Fibroblast of villous mesenchyme (primary cell): ENCODE data around the gene ATP5F1C. TPM values are rescaled to one million over a fixed set of nuclear protein-coding genes. Genes with fewer than 3 reads are reported as not detected.
A peak's percentile ranks its signal among the peaks of the same experiment; 100 is the strongest.
"Not testable (repeated sequence)": the region's sequence is repeated elsewhere in the genome, so short reads cannot be mapped to it uniquely, and the experiment has no call there.

ENCODE experiments used
- DNase-seq: peaks from one replicate; pipeline ENCODE4 v3.0.0-alpha.2; 2010; ENCODE audit warnings: low read depth
- H3K4me3 ChIP-seq: 2 replicates; pipeline ENCODE4 v1.5.1; 2011; ENCODE audit warnings: low read depth, mild to moderate bottlenecking, low read length
- CTCF ChIP-seq: IDR thresholded peaks from 2 replicates; pipeline ENCODE4 v1.5.1; 2012; ENCODE audit warnings: low read depth, mild to moderate bottlenecking, low read length; ENCODE audit not compliant: insufficient read depth
- total RNA-seq: library from RNA; depleted of rRNA; stranded (reverse); fragments of >200 nt; gene quantifications from 2 replicates; pipeline ENCODE4 v1.2.3, GENCODE V29; 2012

Gene ATP5F1C
- total RNA-seq, 1 donor: 265 TPM

DNA sequence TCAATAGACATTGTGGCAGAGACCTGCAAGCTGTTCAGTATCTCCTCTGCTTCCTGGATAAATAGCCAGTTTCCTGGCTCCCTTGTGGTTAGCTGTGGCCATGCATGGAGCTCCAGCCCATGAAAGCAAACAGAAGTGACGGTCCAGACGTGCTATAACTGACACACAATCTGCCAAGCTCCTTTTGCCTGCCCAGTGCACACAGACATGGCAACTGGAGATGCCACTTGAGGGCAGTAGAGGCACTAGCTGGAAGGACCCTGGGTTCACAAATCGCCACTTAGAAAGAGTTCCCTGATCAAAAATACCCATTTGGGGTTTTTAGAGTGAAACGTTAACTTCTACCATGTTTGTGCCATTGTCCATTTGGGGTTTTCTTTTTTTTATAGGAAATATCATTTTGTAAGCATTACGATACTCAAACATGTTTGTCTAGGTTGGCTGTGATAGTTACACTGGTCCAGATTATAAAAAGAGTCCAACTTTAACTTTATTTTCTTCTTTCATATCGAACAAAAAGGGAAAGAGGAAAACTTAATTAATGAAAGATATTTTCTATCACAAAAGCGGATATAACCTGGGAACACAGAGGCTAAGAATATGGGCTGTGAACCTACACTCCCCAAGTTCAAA is 31.5 kb upstream of the ATP5F1C start:
- DNase-seq: peak; percentile 26
- H3K4me3 ChIP-seq: no peak overlapping the region
- TF ChIP-seq CTCF: peak; percentile 63

DNA sequence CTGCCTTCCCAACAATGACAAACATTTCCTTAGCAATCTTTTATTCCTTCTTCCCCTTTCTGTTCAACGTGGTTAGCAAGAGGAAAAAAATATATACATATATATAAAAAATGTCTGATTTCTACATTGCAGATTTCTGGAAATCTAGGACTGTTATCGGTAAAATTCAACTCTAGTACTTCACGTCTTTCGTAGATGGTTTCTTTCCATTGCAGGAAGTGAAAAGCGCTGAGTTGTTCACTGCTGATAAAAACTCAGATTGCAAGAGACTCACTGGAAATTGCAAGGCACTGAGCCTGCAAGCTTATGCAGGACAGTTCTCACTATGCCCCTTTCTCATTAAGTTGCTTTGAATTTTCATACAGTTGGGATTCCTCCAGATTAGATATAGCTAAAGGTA is 24.0 kb upstream of the ATP5F1C start:
- no peak for TF ChIP-seq CTCF
- DNase-seq: no peak
- H3K4me3 ChIP-seq: no peak overlapping the region

DNA sequence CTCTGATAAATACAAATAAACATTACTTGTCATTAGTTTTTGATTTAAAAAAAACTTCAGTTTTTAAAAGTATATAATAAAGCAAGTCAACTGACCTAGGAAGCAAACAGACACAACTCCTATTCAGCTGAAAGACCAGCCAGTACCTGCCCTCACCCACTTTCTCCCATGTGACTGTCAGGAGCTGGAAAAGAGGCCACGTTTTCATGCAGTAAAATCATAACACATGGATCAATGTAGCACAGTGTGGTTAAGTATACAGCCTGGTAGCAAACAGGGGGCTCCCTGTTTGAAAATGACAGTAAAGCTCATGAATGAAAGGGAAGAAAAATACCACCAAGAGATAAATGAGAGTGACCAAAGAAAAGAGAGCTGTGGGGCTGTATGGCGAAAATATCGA is 21.7 kb upstream of the ATP5F1C start:
- DNase-seq: no peak
- H3K4me3 ChIP-seq: no peak overlapping the region
- no peak for TF ChIP-seq CTCF

- no peak overlapping the region for H3K4me3 ChIP-seq
- TF ChIP-seq CTCF: no peak
- peak; percentile 14 for DNase-seq
Measured at GRCh38 chr10:7767209-7767608, 20.8 kb upstream of the ATP5F1C start.

- no peak overlapping the region for H3K4me3 ChIP-seq
- no peak for TF ChIP-seq CTCF
- DNase-seq: no peak
Measured at GRCh38 chr10:7768417-7768816, 19.6 kb upstream of the ATP5F1C start.

GRCh38 chr10:7773845-7774801 is 13.9 kb upstream of the ATP5F1C start:
- TF ChIP-seq CTCF: no peak
- H3K4me3 ChIP-seq: no peak overlapping the region
- DNase-seq: no peak

GRCh38 chr10:7776777-7777176 is 11.2 kb upstream of the ATP5F1C start:
- H3K4me3 ChIP-seq: no peak overlapping the region
- no peak for TF ChIP-seq CTCF
- no peak for DNase-seq

DNA sequence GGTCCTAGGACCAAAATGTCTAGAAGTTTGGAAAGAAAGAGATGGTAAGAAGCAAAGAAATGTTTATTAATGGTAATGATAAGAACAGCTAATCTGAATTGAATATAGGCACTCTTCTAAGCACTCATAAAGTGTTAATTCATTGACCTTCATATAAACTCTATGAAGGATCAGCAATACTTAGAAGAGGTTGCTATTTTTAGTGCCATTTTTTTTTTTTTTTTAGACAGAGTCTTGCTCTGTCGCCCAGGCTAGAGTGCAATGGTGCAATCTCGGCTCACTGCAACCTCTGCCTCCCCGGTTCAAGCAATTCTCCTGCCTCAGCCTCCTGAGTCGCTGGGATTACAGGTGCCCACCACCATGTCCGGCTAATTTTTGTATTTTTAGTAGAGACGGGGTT is 5.8 kb upstream of the ATP5F1C start:
- not testable (repeated sequence) for H3K4me3 ChIP-seq, DNase-seq
